Prostate gland (tissue), 2 donors: ENCODE measurements around the gene COL23A1. TPM values are rescaled to one million over a fixed set of nuclear protein-coding genes. Genes with fewer than 3 reads are reported as not detected.

Source experiments
- DNase-seq: peaks from one replicate; pipeline ENCODE4 v3.0.0-alpha.2; 2019; ENCODE audit warnings: low spot score
- H3K27ac ChIP-seq, 2 donors: fragments of 200-600 bp; sonication (generic); 2 replicates each; pipeline ENCODE4 v1.5.1; 2017 to 2019
- H3K27me3 ChIP-seq: fragments of 200-600 bp; sonication (generic); replicated peaks from 2 replicates; pipeline ENCODE4 v1.5.1; 2019; ENCODE audit not compliant: insufficient read depth
- H3K36me3 ChIP-seq, 2 donors: fragments of 200-600 bp; sonication (generic); 1 replicate in 1 of 2; 2 replicates in 1 of 2; pipeline versions ENCODE4 v1.5.1 to v1.8.1; 2017 to 2019
- H3K4me1 ChIP-seq: fragments of 200-600 bp; sonication (generic); replicated peaks from 2 replicates; pipeline ENCODE4 v1.5.1; 2019
- H3K4me3 ChIP-seq, 2 donors: fragments of 200-600 bp; sonication (generic); 2 replicates each; pipeline ENCODE4 v1.5.1; 2017 to 2019
- H3K9me3 ChIP-seq: fragments of 200-600 bp; sonication (generic); 2 replicates; pipeline ENCODE4 v1.5.1; 2017
- CTCF ChIP-seq, 4 experiments: fragments of 200-600 bp in 2 of 4; fragments of 450-650 bp in 2 of 4; sonication (generic) in 2 of 4; IDR thresholded peaks; 1 replicate in 3 of 4; 2 replicates in 1 of 4; pipeline ENCODE4 v1.5.1; 2016 to 2019; ENCODE audit warnings: antibody characterized with exemption in 4 of 4, mild to moderate bottlenecking in 2 of 4, moderate library complexity in 2 of 4
- POLR2A ChIP-seq: fragments of 450-650 bp; IDR thresholded peaks from one replicate; pipeline ENCODE4 v1.6.1; 2016; ENCODE audit warnings: antibody characterized with exemption, mild to moderate bottlenecking
- POLR2AphosphoS5 ChIP-seq: sonication (generic); formaldehyde crosslinking; IDR thresholded peaks from one replicate; pipeline ENCODE4 v1.6.1; 2017; ENCODE audit warnings: antibody characterized with exemption
- WGBS: methylation state at CpG from one replicate; pipeline ENCODE4 v1.1.5; 2018; 5-methylcytosine and 5-hydroxymethylcytosine counted together
- intact Hi-C: fragments of 100-400 bp; cut with DNase I; formaldehyde crosslinking; loops from one replicate; pipeline ENCODE4 v1.14.2; 2022
- total RNA-seq, 2 donors: library from RNA; depleted of rRNA; stranded (reverse); fragments of >200 nt; gene quantifications; one replicate each; pipeline ENCODE4 v1.1.0, GENCODE V29; 2016

The COL23A1 gene
- total RNA-seq, 2 donors from 2014 or later = 2.7 to 6.1 TPM

- H3K27ac ChIP-seq = peak overlapping the region in 1 of 2 donors; percentile 96
- H3K9me3 ChIP-seq = no peaks in the 10 kb centered on the region
- no peak for DNase-seq
- no peak for TF ChIP-seq POLR2A
- no peak for TF ChIP-seq POLR2AphosphoS5
- TF ChIP-seq CTCF (IDR thresholded peaks at IDR 0.05) = no peak
- H3K27me3 ChIP-seq = no peaks in the 10 kb centered on the region
- intact Hi-C loops = loop anchor here (10.0 kb wide), 1 partner anchor 110 kb away; the partner anchor contains the start of gene ZNF354A
- WGBS = 8% methylated on average over 15 of the region's 15 CpGs
- H3K36me3 ChIP-seq = no peaks in the 10 kb centered on the region
- peaks cover 8% of the 10 kb centered on the region for H3K4me1 ChIP-seq
- peak overlapping the region; percentile 86 to 92 for H3K4me3 ChIP-seq
Measured at GRCh38 chr5:178624631-178625546, 34.7 kb upstream of the COL23A1 start.

GRCh38 chr5:178622679-178623247 is 32.6 kb upstream of the COL23A1 start:
- no peaks in the 10 kb centered on the region for H3K9me3 ChIP-seq
- intact Hi-C loops = loop anchor here (10.0 kb wide), 1 partner anchor 112 kb away; the partner anchor contains the start of gene ZNF354A
- H3K4me3 ChIP-seq = no peak overlapping the region
- peaks cover 8% of the 10 kb centered on the region for H3K4me1 ChIP-seq
- TF ChIP-seq POLR2A = no peak
- TF ChIP-seq CTCF (IDR thresholded peaks at IDR 0.05) = no peak
- no peak for TF ChIP-seq POLR2AphosphoS5
- H3K27ac ChIP-seq = no peak overlapping the region
- no peaks in the 10 kb centered on the region for H3K36me3 ChIP-seq
- H3K27me3 ChIP-seq = no peaks in the 10 kb centered on the region
- no peak for DNase-seq
- 63% methylated on average over 4 of the region's 4 CpGs for WGBS

- intact Hi-C loops = no loop called here
- WGBS = 52% methylated on average over 1 of the region's 1 CpG
- Histone ChIP-seq H3K4me3 (no peak overlapping the region), H3K9me3 (no peaks in the 10 kb centered on the region), H3K36me3 (no peaks in the 10 kb centered on the region), H3K4me1 (peaks cover 8% of the 10 kb centered on the region), H3K27ac (no peak overlapping the region), H3K27me3 (no peaks in the 10 kb centered on the region)
- TF ChIP-seq POLR2AphosphoS5 = no peak
- no peak for TF ChIP-seq POLR2A
- TF ChIP-seq CTCF (IDR thresholded peaks at IDR 0.05) = no peak
- DNase-seq = no peak
Measured at GRCh38 chr5:178619390-178619789, 29.2 kb upstream of the COL23A1 start.

GRCh38 chr5:178612299-178612698 is 22.1 kb upstream of the COL23A1 start:
- no peak overlapping the region for H3K27ac ChIP-seq
- TF ChIP-seq POLR2A (no peak), POLR2AphosphoS5 (peak; percentile 57), CTCF (IDR thresholded peaks at IDR 0.05) (no peak)
- intact Hi-C loops = no loop called here

More at GRCh38 chr5:178612299-178612698, 22.1 kb upstream of the COL23A1 start:
- Histone ChIP-seq H3K4me1 (no peaks in the 10 kb centered on the region), H3K9me3 (no peaks in the 10 kb centered on the region), H3K27me3 (no peaks in the 10 kb centered on the region), H3K4me3 (no peak overlapping the region), H3K36me3 (peaks cover 0 to 4% of the 10 kb centered on the region in 2 donors)
- 39% methylated on average over 7 of the region's 7 CpGs for WGBS
- no peak for DNase-seq
